GM12892 (cell line): ENCODE measurements around the gene TAS1R3.

Experiments used
- POLR2A ChIP-seq: IDR thresholded peaks from 2 replicates; pipeline ENCODE4 v1.6.1; 2011; ENCODE audit warnings: low read depth, low read length, control low read depth
- POLR2AphosphoS5 ChIP-seq: IDR thresholded peaks from 2 replicates; pipeline ENCODE4 v1.6.1; 2011; ENCODE audit warnings: low read depth, low read length, control low read depth

- no peak for TF ChIP-seq POLR2A
- TF ChIP-seq POLR2AphosphoS5 = no peak
Measured at GRCh38 chr1:1287288-1288110, 43.6 kb upstream of the TAS1R3 start.
